NCI-H1417 (cell line): ENCODE results near the gene ZMYND11.
"Not testable (repeated sequence)": the region's sequence is repeated elsewhere in the genome, so short reads cannot be mapped to it uniquely, and the experiment has no call there.

ENCODE experiments used
- DNase-seq, 3 experiments: peaks; one replicate each; lab custom pipeline; 2025; lab: John Stamatoyannopoulos, UW

ZMYND11 gene

GRCh38 chr10:244227-244626 lies 109.0 kb downstream of the ZMYND11 start:
- DNase-seq = no peak

- DNase-seq = no peak
Observed at GRCh38 chr10:246431-246830, 111.2 kb downstream of the ZMYND11 start.

- DNase-seq = no peak
Observed at GRCh38 chr10:247480-247879, 112.2 kb downstream of the ZMYND11 start.

- peak in 1 of 3 experiments; percentile 60 for DNase-seq
Observed at GRCh38 chr10:248307-248706, 113.1 kb downstream of the ZMYND11 start.

- DNase-seq = no peak
Observed at GRCh38 chr10:251982-252582, 116.8 kb downstream of the ZMYND11 start.

GRCh38 chr10:260819-261429 lies 125.7 kb downstream of the ZMYND11 start:
- DNase-seq = no peak

- DNase-seq = not testable (repeated sequence)
Observed at GRCh38 chr10:264160-265073, 129.2 kb downstream of the ZMYND11 start.

GRCh38 chr10:265074-265440 lies 129.8 kb downstream of the ZMYND11 start:
- not testable (repeated sequence) for DNase-seq

- not testable (repeated sequence) for DNase-seq
Observed at GRCh38 chr10:265816-266588, 130.7 kb downstream of the ZMYND11 start.

GRCh38 chr10:266974-267425 lies 131.7 kb downstream of the ZMYND11 start:
- peak in 2 of 3 experiments; percentile 31 to 68 for DNase-seq

- DNase-seq = no peak
Observed at GRCh38 chr10:267705-268104, 132.4 kb downstream of the ZMYND11 start.

- DNase-seq = no peak
Observed at GRCh38 chr10:269440-270074, 134.3 kb downstream of the ZMYND11 start.

- DNase-seq = no peak
Observed at GRCh38 chr10:271201-271600, 135.9 kb downstream of the ZMYND11 start.

GRCh38 chr10:271722-272121 lies 136.5 kb downstream of the ZMYND11 start:
- DNase-seq = no peak

GRCh38 chr10:273088-273487 lies 137.8 kb downstream of the ZMYND11 start:
- DNase-seq = peak in 1 of 3 experiments; percentile 60

- DNase-seq = peak in 1 of 3 experiments; percentile 46
Observed at GRCh38 chr10:274866-275265, 139.6 kb downstream of the ZMYND11 start.

- DNase-seq = no peak
Observed at GRCh38 chr10:275680-276079, 140.4 kb downstream of the ZMYND11 start.

- DNase-seq = no peak
Observed at GRCh38 chr10:277963-278362, 142.7 kb downstream of the ZMYND11 start.

- DNase-seq = no peak
Observed at GRCh38 chr10:278707-279106, 143.5 kb downstream of the ZMYND11 start.

GRCh38 chr10:279232-279631 lies 144.0 kb downstream of the ZMYND11 start:
- DNase-seq = no peak

- no peak for DNase-seq
Observed at GRCh38 chr10:279655-280054, 144.4 kb downstream of the ZMYND11 start.
